ENCODE data around the gene SDK1.

Gene SDK1

DNA sequence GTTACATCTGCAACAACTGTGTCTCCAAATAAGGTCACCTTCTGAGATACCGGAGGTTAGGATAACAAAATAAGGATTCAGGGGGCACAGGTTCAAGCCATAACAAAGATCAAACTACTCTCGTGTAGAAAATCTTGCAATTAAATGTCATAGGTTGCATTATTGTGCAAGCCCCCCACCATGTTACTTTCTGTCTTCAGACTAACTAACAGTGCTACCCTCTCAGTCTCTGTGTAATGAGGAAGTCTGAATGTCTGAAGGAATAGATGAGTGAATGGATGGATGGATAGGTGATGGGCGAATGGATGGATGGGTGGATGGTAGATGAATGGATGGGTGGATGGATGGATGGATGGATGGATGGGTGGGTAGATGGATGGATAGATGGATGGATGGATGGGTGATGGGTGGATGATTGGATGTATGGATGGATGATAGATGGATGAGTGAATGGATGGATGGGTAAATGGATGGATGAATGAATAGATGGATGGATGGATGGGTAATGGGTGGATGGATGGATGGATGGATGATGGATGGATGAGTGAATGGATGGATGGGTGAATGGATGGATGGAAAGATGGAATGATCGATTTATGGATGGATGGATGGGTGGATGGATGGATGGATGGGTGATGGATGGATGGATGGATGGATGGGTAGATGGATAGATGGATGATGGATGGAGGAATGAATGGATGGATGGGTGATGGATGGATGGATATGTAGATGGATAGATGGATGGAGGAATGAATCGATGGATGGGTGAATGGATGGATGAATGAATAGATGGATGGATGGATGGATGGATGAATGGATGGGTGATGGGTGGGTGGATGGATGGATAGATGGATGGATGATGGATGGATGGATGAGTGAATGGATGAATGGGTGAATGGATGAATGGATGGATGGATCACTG lies 823.8 kb downstream of the SDK1 start:
- DNase-seq, result no peak

DNA sequence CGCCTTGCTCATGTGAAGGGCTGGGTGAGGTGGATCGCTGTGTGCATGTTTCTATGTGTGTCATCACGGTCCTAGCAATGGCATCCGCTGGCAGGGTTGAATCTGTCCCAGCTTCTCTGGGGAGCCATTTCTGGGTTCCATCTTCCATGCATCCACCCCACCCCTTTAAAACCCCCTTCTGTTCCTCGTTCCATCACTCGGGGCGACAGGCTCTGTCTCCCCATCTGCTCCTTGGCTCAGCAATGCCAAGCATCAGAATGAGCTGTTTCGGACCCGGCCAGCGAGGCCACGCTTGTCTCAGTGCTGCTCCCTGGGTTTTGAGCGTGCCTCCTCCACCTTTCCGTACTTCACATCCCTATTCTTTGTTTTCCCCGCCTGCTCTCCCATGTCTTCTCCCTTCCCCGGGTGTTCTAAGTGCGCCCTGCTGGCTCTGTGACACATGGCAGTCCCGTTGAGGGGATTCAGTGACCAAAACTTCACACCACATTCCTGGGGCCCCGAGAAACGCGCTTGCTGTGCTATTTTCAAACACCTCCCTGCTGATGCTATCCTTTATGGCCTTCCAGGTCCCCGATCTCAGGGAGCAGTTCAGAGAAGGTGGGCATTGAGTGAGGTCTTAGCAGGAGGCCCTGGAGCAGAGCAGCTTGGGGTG lies 827.0 kb downstream of the SDK1 start:
- no peak for DNase-seq

DNA sequence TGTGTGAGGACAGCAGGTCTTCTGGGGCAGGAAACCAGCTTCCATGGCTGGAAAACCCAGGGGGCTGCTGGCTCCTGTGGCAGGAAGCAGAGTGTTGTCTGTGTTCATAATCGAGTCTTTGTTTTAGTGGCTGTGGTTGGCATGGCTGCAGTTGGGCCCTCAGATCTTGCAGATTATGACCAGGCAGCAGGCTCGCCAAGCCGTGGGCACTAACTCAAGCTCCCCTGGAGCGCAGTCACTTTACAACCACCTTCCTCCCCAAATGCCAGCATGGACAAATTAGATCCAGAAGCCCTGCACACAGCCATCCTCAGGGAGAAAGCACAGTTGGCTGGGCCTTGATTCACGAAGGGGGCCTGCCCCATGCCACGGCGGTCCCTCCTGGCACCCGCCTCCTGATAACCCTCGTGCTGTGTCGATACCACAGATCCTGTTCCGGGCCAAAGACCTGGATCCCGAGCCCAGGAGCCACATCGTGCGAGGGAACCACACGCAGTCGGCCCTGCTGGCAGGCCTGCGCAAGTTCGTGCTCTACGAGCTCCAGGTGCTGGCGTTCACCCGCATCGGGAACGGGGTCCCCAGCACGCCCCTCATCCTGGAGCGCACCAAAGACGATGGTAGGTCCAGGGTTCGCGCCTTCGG lies 828.5 kb downstream of the SDK1 start:
- DNase-seq, result no peak

DNA sequence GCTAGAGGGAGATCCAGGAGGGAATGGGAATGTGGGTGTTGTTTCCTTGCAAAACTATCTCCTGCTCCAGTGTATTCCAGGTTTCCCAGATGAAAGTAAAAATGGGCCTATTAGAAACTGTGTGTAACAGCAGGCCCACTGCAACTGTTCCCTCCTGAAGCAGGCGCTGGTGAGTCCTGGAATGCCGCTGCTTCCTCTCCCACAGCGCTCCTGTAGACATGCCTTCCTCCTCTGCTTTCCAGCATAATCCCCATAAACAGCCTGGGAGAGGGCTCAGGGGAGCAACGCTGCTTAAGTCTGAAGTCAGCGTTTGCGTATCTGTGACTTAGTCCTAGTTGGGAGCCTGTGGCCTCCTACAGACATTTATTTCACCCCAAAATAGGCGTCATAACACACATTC lies 830.0 kb downstream of the SDK1 start:
- no peak for DNase-seq

DNA sequence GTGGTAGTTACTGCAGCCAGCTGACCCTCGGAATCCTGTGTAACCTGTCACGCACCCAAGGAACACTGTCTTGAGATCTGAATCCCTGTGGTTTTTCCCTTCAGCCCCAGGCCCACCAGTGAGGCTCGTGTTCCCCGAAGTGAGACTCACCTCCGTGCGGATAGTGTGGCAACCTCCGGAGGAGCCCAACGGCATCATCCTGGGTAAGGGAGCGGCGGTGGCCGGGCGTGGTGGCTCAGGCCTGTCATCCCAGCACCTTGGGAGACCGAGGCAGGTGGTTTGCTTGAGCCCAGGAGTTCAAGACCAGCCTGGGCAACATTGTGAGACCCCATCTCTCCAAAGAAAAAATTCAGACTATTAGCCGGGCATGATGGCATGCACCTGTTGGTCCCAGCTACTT lies 831.2 kb downstream of the SDK1 start:
- no peak for DNase-seq

DNA sequence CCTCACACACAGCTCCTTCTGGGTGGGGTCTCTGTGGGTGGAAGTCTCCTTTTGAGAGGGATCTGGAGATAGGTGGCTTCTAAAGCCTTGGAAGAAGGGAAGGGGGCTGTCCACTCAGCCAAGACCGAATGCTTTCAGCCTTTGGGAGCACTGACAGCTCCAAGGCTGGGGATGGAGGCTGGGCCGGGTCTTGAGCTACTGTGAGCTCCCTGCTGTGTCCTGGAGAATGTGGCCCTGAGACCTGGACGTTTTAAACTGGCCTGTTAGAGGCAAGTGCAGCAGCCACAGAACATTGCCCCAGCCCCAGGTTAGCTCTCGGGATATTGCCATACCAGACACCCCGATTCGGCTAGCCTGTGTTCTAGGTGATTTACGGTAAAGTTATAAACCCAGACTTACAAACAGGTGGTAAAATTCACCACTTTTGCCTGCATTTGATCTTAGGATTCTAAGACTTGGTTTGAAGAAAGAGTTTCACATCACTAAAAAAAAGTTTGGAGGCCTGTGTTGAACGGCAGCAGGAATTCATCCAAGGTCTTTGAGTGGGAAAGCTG lies 832.5 kb downstream of the SDK1 start:
- no peak for DNase-seq

DNA sequence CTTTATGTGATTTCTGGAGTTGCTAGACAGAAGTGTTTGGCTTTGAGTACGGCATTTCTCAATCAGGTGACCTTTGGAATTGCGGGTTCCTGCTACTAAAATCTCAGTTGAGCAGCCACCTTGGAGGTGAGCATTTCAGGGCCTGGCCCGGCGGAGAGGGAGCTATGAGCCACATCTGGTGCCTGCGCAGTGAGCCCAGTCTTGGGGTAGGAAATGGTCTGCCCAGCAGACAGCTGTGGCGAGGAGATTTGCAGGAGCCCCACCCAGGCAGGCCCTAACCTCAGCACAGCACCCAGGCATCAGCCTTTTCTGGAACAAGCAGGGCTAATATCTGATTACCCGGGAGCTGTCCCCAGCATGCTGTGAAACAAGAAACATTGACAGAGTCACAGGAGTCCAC lies 833.2 kb downstream of the SDK1 start:
- no peak for DNase-seq

DNA sequence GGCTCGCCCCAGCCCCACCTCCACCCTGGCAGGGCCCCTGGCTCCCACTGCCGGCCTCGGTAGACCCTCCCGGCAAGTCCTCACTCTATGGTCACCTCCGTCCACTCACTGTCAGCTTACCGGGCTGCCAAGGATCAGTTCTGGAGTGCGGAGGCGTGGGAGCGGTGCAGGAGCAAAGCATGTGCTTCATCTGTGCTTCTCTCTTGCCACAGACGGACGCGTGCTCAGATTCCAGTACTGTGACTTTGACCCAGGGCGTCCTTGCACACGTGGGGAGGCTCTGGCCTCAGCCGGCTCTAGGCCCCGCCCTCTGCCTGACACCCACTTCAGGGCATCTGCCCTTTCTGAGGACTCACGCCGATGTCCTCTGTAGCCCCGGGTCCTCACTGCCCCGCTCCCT lies 833.6 kb downstream of the SDK1 start:
- DNase-seq, result no peak

DNA sequence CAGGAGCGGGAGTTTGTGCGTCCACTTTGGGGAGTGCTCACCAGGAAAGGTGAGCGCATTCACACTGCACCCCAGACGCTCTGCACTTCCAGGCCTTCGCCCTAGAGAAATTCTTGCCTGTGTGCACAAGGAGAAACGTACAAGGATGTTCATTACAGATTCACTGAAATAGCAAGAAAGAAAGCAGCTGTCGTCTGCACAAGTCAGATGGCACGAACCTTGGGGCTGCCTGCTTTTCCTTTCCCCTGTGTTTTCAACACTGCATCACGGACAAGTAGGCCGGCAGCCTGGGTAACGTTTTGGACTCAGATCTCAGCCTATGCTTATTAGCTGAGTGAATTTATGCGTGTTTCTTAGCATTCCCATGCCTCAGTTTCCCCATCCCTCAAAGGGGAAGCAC lies 834.2 kb downstream of the SDK1 start:
- DNase-seq, result no peak

DNA sequence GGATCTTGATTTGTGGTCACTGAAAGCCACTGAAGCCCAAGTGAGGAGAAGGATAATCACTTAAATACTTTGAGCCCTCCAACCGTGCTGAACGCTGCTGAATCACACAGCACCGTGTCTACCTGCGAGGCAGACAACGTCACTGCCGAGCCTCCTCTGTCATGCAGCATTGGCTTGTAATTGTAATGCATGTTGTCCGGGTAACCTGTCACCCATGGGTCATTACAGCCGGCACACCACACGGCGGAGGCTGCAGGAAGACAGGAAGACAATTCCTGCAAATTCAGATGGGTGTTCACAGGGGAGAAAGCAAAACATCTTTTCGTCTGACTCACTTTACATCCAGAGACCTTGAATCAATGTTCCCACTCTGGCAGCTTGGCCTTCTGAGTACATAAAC lies 835.0 kb downstream of the SDK1 start:
- no peak for DNase-seq

DNA sequence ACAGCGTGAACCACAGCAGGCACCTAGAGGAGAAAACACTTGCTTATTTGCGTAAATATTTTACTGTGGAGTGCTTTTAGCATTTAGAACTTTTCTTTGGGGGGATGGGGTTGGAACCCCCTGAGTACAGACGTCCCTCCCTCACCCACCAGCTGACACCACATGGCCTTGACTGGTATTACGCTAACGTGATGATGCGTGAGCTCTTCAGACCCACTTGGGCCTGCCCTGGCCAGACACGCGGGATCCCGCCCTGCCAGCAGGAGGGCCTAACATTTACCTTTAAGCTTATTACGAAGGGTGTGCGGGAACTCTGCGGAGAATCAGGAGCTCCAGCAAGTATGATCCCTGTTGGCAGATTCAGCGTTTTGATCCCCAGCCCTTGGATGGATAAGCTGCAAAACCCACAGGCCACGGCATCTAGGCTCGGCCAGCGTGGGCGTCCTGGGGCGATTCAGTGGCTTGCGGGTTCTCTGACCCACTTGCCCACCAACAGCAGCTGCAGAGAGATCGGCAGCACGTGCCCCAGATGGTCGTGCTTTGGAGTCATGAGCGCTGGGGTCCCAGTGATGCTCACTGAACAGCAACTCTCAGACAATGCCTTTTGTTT lies 835.6 kb downstream of the SDK1 start:
- DNase-seq, result no peak

DNA sequence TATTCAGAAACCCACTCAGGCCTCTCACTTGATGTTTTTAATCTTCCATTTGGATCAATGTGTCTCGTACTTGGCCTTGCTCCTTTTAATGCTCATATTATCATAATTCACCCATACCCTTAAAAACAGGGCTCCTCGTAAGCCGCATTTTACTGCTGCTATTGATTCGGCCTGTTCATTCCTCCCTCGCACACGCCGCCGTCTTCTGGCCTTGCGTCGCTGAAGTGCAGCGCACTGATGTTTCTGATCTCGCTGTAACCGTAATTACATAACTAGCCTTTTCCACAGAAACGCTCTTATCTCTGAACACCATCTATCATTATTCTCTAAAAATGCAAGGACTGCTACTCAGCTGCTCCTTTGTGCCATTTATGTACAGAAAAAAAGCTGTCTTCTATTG lies 836.5 kb downstream of the SDK1 start:
- no peak for DNase-seq

DNA sequence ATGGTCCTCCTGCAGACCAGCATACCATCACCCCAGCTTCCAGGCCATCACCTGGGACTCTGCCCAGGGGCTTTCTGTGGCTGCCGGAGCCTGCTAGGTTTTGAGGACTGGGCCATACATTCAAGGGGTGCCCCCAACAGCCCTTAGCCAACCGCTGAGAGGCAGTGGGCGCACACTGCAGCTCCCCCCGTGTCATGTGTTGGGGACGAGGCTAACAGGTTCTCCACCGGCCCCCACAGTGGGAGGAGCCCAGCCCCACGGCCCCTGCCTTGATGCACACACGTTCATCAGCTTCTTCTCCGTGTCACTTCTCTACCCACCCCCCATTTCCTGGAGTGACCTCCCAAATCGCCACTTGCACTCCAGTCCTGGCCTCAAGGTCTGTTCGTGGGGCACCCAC lies 837.8 kb downstream of the SDK1 start:
- DNase-seq, result no peak

DNA sequence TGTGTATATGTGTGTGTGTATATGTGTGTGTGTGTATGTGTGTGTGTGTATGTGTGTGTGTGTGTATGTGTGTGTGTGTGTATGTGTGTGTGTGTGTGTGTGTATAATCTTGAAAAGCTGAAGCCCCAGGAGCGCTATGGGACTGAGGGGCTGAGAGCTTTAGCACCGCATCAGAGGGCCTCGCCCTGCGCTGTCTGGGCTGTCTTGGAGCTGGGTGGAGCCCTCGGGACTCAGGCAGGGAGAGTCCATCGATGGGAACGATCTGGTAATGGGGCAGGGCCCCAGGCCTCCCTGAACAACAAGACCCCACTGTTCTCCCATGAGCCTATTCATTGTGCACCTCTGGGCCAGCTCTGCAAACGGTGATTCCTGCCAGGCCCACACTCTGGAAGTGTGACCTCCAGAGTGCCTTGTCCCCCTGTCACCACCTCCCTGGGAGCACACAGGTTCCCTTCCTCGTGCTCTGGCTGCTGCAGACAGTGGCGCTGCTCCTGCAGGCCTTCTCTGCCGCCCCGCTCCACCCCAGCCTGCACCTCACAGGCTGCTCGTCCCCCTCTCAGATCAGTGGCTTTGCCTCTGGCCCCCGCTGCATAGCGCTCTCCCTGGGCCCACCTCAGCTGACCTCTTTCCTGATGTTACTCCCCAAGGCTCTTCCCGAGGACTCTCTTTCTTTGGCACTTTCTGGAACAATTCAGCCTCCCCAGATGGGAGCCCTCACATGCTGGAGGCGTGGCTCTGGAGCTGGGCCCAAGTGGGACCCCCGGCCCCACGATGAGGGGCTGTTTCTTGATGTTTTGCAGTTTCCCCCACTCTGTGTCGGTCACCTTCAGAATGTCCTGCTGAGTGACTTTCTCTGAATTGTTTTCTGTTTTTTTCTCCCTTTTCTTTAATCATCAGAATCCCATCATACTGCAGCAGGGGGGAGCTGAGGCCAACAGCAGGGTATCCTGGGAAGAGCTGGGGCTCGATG lies 838.9 kb downstream of the SDK1 start:
- no peak for DNase-seq

DNA sequence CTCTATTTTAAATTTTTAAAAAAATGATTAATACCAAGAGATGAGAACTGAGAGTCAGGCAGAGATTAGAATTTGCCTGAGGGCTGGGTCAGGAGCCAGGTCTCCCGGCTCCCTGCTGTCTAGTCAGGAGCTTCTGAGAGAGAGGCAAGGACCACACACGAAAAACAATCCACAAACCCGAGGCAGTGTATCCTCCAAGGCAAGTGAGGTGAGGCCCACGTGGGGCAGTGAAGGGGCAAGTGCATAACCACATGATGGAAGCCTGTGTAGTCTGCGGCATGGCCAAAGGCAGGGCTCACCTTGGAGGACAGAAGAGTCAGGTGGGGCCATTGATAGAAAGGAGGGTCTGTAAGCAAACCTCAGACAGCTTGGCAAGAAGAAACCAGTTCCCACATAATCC lies 839.9 kb downstream of the SDK1 start:
- no peak for DNase-seq

DNA sequence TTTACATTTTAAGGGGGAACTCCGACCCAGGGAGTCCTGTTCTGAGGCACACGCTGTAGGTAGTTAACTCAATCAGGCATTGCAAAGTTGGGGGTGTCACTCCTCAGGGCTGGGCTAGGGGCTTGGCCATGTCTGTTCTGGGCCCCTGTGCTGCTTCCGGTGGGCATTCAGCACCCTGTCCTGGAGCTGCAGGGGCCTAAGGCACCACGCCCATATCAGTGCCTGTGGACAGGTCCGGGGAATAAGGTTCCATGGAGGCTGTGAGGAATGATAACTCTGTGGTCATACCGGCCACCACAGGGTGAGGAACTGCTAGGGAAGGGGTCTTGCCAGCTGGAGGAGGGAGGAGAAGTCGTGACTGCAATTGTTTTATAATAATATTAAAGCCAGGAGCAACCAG lies 842.0 kb downstream of the SDK1 start:
- DNase-seq, result no peak

DNA sequence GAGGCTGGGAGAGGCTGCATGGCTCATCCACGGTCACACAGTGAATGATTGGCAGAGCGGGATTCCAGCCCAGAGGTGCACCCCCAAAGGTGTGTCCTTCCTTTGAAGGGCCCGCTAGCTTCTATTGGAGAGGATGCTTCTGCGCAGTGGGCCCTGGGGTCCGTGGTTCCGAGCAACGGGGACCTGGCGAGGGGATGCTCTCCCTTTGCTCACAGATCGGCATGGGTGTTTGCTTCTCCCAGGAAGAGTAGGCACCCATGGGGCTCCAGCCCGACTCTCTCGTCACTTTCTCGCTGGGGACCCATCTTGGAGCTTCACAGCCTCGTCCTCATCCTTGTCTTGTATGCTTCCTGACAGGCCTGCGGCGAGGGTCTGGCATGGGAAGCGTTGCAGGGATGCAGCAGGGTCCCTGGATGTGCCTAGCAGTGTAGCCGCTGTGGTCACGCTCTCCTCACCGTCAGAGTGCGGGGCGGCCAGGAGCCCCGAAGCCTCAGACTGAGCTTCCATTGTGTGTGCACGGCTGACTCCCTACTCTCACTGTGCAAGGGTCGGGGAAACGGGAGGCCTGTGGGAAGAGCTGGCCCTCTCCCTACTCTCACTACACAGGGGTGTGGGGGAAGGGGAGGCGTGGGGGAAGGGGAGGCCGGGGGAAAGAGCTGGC lies 842.6 kb downstream of the SDK1 start:
- no peak for DNase-seq

DNA sequence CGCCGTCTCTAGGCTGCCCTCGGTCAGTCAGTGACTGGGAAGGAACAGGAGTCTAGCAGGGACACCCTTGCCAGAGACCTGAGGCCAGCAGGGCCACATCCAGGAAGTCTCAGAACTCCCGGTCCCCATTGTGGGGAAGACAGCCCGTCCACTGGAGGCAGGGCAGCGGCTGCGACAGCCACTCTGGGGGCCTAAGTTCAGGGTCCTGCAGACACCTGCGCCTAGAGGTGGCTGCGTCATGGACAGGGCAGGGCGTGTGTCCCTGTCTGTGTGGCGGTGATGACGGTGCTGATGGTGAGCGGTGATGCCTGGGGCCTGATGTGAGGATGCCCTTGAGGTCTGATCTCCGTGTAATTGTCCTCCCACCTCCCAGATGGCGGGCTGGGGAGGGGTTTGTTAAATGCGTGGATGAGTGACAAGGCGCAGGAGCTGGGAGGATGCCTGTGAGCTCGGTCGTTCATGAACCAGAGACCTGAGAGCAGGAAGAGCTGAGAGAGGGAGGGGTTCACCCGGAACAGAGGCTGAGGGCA lies 843.2 kb downstream of the SDK1 start:
- no peak for DNase-seq

DNA sequence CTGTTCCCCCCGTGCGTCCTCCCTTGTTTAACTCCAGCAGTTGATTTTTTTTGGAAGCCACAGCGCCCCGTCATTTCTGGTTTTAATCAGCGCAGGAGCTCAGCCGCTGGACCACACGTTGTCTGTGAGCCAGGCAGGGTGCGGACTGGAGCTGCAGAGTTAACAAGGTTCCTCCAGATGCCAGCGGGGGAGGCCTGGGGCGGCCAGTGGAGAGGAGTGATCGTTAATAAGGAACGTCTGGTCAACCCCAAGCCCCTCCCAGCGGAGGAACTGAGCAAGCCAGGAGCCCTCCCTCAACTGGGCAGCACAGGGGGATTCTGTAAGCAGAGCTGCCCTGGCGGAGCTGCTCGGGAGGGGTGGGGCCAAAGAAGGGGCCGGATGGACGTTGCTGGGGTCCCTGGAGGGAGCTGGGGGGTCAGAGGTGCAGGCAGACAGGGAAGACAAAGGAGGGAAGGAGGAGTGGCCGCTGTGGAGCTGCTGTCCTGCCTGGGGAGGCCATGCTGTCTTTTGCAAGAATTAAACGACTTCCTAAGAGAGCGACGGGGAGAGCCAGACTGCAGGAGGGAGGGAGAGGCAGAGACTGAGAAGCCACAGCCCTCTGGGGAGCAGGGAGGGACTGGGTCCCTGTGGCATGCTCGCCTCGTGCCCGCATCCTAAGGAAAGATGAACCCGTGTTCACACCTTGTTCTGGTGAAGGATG lies 843.9 kb downstream of the SDK1 start:
- no peak for DNase-seq

DNA sequence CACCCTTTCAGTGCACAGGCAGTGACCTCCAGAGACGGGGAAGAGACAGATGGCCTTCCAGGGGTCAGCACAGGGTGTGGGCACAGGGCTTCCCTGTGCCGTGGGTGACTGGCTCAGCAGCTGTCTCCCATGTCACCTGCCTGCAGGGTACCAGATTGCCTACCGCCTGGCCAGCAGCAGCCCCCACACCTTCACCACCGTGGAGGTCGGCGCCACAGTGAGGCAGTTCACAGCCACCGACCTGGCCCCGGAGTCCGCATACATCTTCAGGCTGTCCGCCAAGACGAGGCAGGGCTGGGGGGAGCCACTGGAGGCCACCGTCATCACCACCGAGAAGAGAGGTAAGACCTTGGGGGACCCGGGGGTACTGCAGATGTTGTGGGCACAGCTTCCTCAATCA lies 844.5 kb downstream of the SDK1 start:
- no peak for DNase-seq
